Activated T-helper 1 cell treated with anti-CD3 and anti-CD28 coated beads, Interleukin-12 subunit alpha, Interleukin-12 subunit beta, Interleukin-2, Interleukin-4 antibody, amounts not matched to agents 30 ng/mL and 10 ng/mL and 1 ng/mL, durations not matched to agents 14 hours and 24 hours and 36 hours (primary cell): ENCODE measurements around the gene ADAMTS8. TPM values are rescaled to one million over a fixed set of nuclear protein-coding genes. Genes with fewer than 3 reads are reported as not detected.
A peak's percentile ranks its signal among the peaks of the same experiment; 100 is the strongest.

Experiments used
- DNase-seq: peaks from one replicate; pipeline ENCODE4 v3.0.0; 2021; ENCODE audit warnings: low spot score
- H3K27ac Mint-ChIP-seq: one replicate; pipeline ENCODE4 v1.8.0; 2021; ENCODE audit warnings: mild to moderate bottlenecking, mixed read lengths
- H3K27me3 Mint-ChIP-seq: one replicate; pipeline ENCODE4 v1.8.0; 2022; ENCODE audit warnings: mild to moderate bottlenecking, moderate library complexity, mixed read lengths; ENCODE audit not compliant: insufficient read depth
- H3K36me3 Mint-ChIP-seq: one replicate; pipeline ENCODE4 v1.8.0; 2021; ENCODE audit warnings: low read depth, mixed read lengths
- H3K4me1 Mint-ChIP-seq: one replicate; pipeline ENCODE4 v1.8.0; 2021; ENCODE audit warnings: low read depth, mixed read lengths
- H3K4me3 Mint-ChIP-seq: one replicate; pipeline ENCODE4 v1.8.0; 2021; ENCODE audit warnings: mild to moderate bottlenecking, moderate library complexity, mixed read lengths
- H3K9me3 Mint-ChIP-seq: one replicate; pipeline ENCODE4 v1.8.0; 2021; ENCODE audit warnings: mixed read lengths
- intact Hi-C: fragments of 100-400 bp; cut with micrococcal nuclease; formaldehyde crosslinking; loops from one replicate; pipeline ENCODE4 v1.15.1; 2024
- total RNA-seq: library from RNA; stranded (reverse); gene quantifications from 2 replicates; pipeline ENCODE4 v1.2.3, GENCODE V29; 2022

Gene ADAMTS8
- not detected in 2 replicates for total RNA-seq

GRCh38 chr11:130428316-130429119, at the start of gene ADAMTS8:
ADAMTS8 (minus strand) TSS chr11:130428609; CDS start chr11:130428286, 323 bp downstream.
- Mint-ChIP-seq H3K27me3 (peaks cover 51% of the 10 kb centered on the region), H3K4me1 (peaks cover 13% of the 10 kb centered on the region), H3K36me3 (no peaks in the 10 kb centered on the region), H3K4me3 (peak within 1 kb of the TSS; percentile 51), H3K27ac (no peak within 1 kb of the TSS), H3K9me3 (no peaks in the 10 kb centered on the region)
- no peak for DNase-seq
- intact Hi-C loops = no loop called here

- no peaks in the 10 kb centered on the region for H3K4me1 Mint-ChIP-seq
- H3K9me3 Mint-ChIP-seq = no peaks in the 10 kb centered on the region
- H3K36me3 Mint-ChIP-seq = no peaks in the 10 kb centered on the region
- no peak overlapping the region for H3K27ac Mint-ChIP-seq
- no peak for DNase-seq
- H3K4me3 Mint-ChIP-seq = no peak overlapping the region
- intact Hi-C loops = no loop called here
- H3K27me3 Mint-ChIP-seq = peaks cover 2% of the 10 kb centered on the region
These were observed 49.3 kb upstream of the ADAMTS8 start for GRCh38 chr11:130477586-130478203.

- Mint-ChIP-seq H3K9me3 (no peaks in the 10 kb centered on the region), H3K4me1 (no peaks in the 10 kb centered on the region), H3K36me3 (no peaks in the 10 kb centered on the region), H3K27me3 (peaks cover 2% of the 10 kb centered on the region), H3K27ac (no peak overlapping the region), H3K4me3 (no peak overlapping the region)
- DNase-seq = no peak
- intact Hi-C loops = no loop called here
These were observed 48.6 kb upstream of the ADAMTS8 start for GRCh38 chr11:130476922-130477491.

GRCh38 chr11:130476200-130476921, 48.0 kb upstream of the ADAMTS8 start:
- no peaks in the 10 kb centered on the region for H3K9me3 Mint-ChIP-seq
- H3K4me3 Mint-ChIP-seq = no peak overlapping the region
- no peak for DNase-seq
- intact Hi-C loops = no loop called here
- peaks cover 2% of the 10 kb centered on the region for H3K27me3 Mint-ChIP-seq
- H3K27ac Mint-ChIP-seq = no peak overlapping the region
- no peaks in the 10 kb centered on the region for H3K4me1 Mint-ChIP-seq
- H3K36me3 Mint-ChIP-seq = no peaks in the 10 kb centered on the region

- Mint-ChIP-seq H3K9me3 (no peaks in the 10 kb centered on the region), H3K27ac (no peak overlapping the region), H3K4me1 (no peaks in the 10 kb centered on the region), H3K27me3 (peaks cover 2% of the 10 kb centered on the region), H3K4me3 (no peak overlapping the region), H3K36me3 (no peaks in the 10 kb centered on the region)
- intact Hi-C loops = no loop called here
- no peak for DNase-seq
These were observed 47.1 kb upstream of the ADAMTS8 start for GRCh38 chr11:130475426-130476053.

- Mint-ChIP-seq H3K4me1 (no peaks in the 10 kb centered on the region), H3K27ac (no peak overlapping the region), H3K27me3 (peaks cover 2% of the 10 kb centered on the region), H3K9me3 (no peaks in the 10 kb centered on the region), H3K4me3 (no peak overlapping the region), H3K36me3 (no peaks in the 10 kb centered on the region)
- intact Hi-C loops = no loop called here
- DNase-seq = no peak
These were observed 46.4 kb upstream of the ADAMTS8 start for GRCh38 chr11:130474637-130475400.

- Mint-ChIP-seq H3K4me3 (no peak overlapping the region), H3K36me3 (no peaks in the 10 kb centered on the region), H3K4me1 (no peaks in the 10 kb centered on the region), H3K9me3 (no peaks in the 10 kb centered on the region), H3K27ac (no peak overlapping the region), H3K27me3 (peaks cover 2% of the 10 kb centered on the region)
- intact Hi-C loops = no loop called here
- DNase-seq = no peak
These were observed 45.5 kb upstream of the ADAMTS8 start for GRCh38 chr11:130473795-130474377.

- DNase-seq = no peak
- Mint-ChIP-seq H3K4me1 (no peaks in the 10 kb centered on the region), H3K4me3 (no peak overlapping the region), H3K36me3 (no peaks in the 10 kb centered on the region), H3K27me3 (peaks cover 2% of the 10 kb centered on the region), H3K27ac (no peak overlapping the region), H3K9me3 (no peaks in the 10 kb centered on the region)
- intact Hi-C loops = no loop called here
These were observed 44.8 kb upstream of the ADAMTS8 start for GRCh38 chr11:130473056-130473794.

- peaks cover 2% of the 10 kb centered on the region for H3K27me3 Mint-ChIP-seq
These were observed 44.1 kb upstream of the ADAMTS8 start for GRCh38 chr11:130472434-130472961.

GRCh38 chr11:130471731-130472433, 43.5 kb upstream of the ADAMTS8 start:
- intact Hi-C loops = no loop called here
- Mint-ChIP-seq H3K9me3 (no peaks in the 10 kb centered on the region), H3K27ac (no peak overlapping the region), H3K4me3 (no peak overlapping the region), H3K36me3 (no peaks in the 10 kb centered on the region), H3K27me3 (peaks cover 2% of the 10 kb centered on the region), H3K4me1 (no peaks in the 10 kb centered on the region)
- no peak for DNase-seq

More at GRCh38 chr11:130472434-130472961, 44.1 kb upstream of the ADAMTS8 start:
- no peaks in the 10 kb centered on the region for H3K4me1 Mint-ChIP-seq
- H3K36me3 Mint-ChIP-seq = no peaks in the 10 kb centered on the region
- DNase-seq = no peak
- intact Hi-C loops = no loop called here
- no peak overlapping the region for H3K27ac Mint-ChIP-seq
- H3K9me3 Mint-ChIP-seq = no peaks in the 10 kb centered on the region
- H3K4me3 Mint-ChIP-seq = no peak overlapping the region
